ENCODE results near the gene RPS6KA4. TPM values are rescaled to one million over a fixed set of nuclear protein-coding genes. Genes with fewer than 3 reads are reported as not detected.

The RPS6KA4 gene
- total RNA-seq, 2 experiments from 2014 or later: 13.4 to 16.7 TPM

DNA sequence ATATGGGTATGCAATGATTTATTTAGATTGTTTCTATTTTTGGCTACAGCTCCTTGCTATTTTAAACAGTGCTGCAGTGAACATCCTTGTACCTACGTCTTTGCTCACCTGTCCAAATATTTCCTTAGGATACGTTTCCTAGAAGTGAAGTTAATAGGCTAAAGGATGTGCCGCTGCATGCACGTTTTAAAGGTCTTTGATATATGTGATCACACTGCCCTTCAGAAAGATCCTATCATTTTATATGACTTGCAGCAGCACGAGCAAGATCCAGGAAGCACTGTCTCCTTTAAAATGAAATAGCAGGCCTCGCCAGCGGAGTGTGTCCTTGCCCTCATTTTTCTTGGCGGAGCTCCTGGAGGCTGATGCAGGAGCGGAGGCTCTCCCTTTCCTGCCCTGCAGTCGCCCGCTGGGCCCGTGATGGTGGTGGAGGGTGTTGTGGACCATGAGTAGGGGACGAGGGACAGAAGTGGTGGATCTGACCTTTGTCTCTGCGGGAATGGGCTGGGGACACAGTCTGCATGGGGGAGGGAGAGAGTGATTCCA lies 19.4 kb downstream of the RPS6KA4 start:
- Histone ChIP-seq H3K36me3 (ENCODE audit: insufficient read depth, low read length) (no peaks in the 10 kb centered on the region), H3K27ac (ENCODE audit: low read depth, low read length, poor library complexity, severe bottlenecking) (no peak overlapping the region), H3K4me2 (ENCODE audit: low read length) (no peak overlapping the region), H3K4me3 (ENCODE audit: low read depth, low read length, poor library complexity, severe bottlenecking) (no peak overlapping the region), H3K4me1 (ENCODE audit: insufficient read depth, low read length, poor library complexity, severe bottlenecking) (peaks cover 5% of the 10 kb centered on the region), H3K9me2 (ENCODE audit: insufficient read depth, low read length) (no peaks in the 10 kb centered on the region), H4K20me1 (ENCODE audit: insufficient read depth, low read length) (no peaks in the 10 kb centered on the region), H2AFZ (ENCODE audit: low read length) (no peak overlapping the region), H3K79me2 (ENCODE audit: insufficient read depth, low read depth, low read length) (no peaks in the 10 kb centered on the region), H3K9me3 (ENCODE audit: low read length) (no peaks in the 10 kb centered on the region)
- intact Hi-C loops (cut with micrococcal nuclease; ENCODE audit: unreplicated experiment): loop anchor here (10.0 kb wide), 1 partner anchor 276 kb away; no protein-coding TSS in a partner anchor
- no peak for DNase-seq (ENCODE audit: low spot score)
- POLR2A ChIA-PET: no interaction called here
- CTCF ChIA-PET (ENCODE audit: unreplicated experiment): no interaction called here
- BruUV-seq (replicated peaks): no TSS peak
- TF ChIP-seq EZH2phosphoT487 (IDR thresholded peaks at IDR 0.05; ENCODE audit: borderline replicate concordance, low read depth, low read length): no peak
- TF ChIP-seq, protein P1, sequence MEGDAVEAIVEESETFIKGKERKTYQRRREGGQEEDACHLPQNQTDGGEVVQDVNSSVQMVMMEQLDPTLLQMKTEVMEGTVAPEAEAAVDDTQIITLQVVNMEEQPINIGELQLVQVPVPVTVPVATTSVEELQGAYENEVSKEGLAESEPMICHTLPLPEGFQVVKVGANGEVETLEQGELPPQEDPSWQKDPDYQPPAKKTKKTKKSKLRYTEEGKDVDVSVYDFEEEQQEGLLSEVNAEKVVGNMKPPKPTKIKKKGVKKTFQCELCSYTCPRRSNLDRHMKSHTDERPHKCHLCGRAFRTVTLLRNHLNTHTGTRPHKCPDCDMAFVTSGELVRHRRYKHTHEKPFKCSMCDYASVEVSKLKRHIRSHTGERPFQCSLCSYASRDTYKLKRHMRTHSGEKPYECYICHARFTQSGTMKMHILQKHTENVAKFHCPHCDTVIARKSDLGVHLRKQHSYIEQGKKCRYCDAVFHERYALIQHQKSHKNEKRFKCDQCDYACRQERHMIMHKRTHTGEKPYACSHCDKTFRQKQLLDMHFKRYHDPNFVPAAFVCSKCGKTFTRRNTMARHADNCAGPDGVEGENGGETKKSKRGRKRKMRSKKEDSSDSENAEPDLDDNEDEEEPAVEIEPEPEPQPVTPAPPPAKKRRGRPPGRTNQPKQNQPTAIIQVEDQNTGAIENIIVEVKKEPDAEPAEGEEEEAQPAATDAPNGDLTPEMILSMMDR (conservative IDR thresholded peaks at IDR 0.05; ENCODE audit: low read length): no peak

DNA sequence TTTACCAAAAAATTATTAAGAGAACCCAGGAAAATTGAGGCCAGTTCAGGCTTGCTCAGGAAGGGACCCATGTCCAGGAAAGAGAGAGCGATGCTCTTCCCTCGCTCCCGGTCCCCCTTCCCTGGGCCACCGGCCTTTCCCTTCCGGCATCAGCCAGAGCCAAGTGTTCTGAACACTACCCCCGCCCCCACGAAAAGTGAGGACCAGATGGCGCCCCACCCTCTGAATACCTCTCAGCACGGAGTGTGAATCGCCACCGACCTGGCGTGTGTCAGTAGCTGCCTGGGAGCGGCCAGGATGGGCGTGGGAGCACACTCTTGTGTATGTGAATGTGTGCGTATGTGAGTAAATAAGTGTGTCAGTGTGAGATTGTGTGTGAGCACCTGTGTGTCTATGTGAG lies 20.2 kb downstream of the RPS6KA4 start:
- H3K4me1 ChIP-seq (ENCODE audit: insufficient read depth, low read length, poor library complexity, severe bottlenecking): no peaks in the 10 kb centered on the region
- intact Hi-C loops (cut with micrococcal nuclease; ENCODE audit: unreplicated experiment): loop anchor here (10.0 kb wide), 1 partner anchor 276 kb away; no protein-coding TSS in a partner anchor
- H3K36me3 ChIP-seq (ENCODE audit: insufficient read depth, low read length): no peaks in the 10 kb centered on the region
- no peak overlapping the region for H2AFZ ChIP-seq (ENCODE audit: low read length)
- ChIA-PET CTCF (ENCODE audit: unreplicated experiment) (no interaction called here), POLR2A (no interaction called here)
- H3K4me3 ChIP-seq (ENCODE audit: low read depth, low read length, poor library complexity, severe bottlenecking): no peak overlapping the region
- TF ChIP-seq, protein P1 (conservative IDR thresholded peaks at IDR 0.05; ENCODE audit: low read length): no peak
- no peak for TF ChIP-seq EZH2phosphoT487 (IDR thresholded peaks at IDR 0.05; ENCODE audit: borderline replicate concordance, low read depth, low read length)
- H3K9me3 ChIP-seq (ENCODE audit: low read length): no peaks in the 10 kb centered on the region
- no peak overlapping the region for H3K4me2 ChIP-seq (ENCODE audit: low read length)
- BruUV-seq (replicated peaks): no TSS peak
- H3K27ac ChIP-seq (ENCODE audit: low read depth, low read length, poor library complexity, severe bottlenecking): no peak overlapping the region
- no peaks in the 10 kb centered on the region for H4K20me1 ChIP-seq (ENCODE audit: insufficient read depth, low read length)
- H3K9me2 ChIP-seq (ENCODE audit: insufficient read depth, low read length): no peaks in the 10 kb centered on the region
- DNase-seq (ENCODE audit: low spot score): no peak
- H3K79me2 ChIP-seq (ENCODE audit: insufficient read depth, low read depth, low read length): no peaks in the 10 kb centered on the region

DNA sequence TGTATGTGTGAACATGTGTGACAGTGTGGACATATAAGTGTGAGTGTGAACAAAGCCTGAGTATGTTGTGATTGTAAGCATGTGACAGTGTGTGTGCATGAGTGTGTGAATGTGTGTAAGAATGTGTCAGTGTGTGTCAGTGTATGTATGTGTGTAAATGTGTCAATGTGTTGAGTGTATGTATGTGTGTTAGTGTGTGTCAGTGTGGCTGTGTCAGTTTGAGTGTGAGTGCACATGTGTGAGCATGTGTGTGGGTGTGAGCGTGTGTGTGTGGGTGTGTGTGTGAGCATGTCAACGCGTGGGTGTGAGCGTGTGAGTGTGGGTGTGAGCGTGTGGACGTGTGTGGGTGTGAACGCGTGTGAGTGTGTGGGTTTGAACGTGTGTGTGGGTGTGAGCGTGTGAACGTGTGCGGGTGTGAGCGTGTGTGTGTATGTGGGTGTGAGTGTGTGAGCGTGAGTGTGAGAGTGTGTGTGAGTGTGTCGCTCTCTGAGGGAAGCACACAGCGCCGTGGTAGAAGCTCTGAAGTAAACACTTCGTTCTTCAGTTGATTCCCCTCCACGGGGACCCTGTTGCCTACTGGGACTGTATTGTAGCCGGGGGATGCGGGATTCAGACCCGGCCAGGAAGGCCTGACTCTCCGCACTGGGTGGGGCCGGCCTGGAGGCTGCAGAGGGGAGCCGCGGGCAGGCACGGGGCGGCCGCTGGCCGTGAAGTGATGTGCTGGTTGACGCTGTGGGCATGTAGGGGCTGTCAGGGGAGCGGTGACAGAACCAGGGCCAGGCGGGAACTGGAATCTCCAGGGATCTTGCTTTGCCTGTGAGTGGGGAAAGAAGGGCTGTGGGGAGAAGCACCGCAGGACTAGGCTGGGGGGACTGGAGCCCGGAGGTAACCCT lies 21.1 kb downstream of the RPS6KA4 start:
- ChIA-PET POLR2A (no interaction called here), CTCF (ENCODE audit: unreplicated experiment) (no interaction called here)
- Histone ChIP-seq H4K20me1 (ENCODE audit: insufficient read depth, low read length) (no peaks in the 10 kb centered on the region), H3K27ac (ENCODE audit: low read depth, low read length, poor library complexity, severe bottlenecking) (no peak overlapping the region), H3K9me3 (ENCODE audit: low read length) (no peaks in the 10 kb centered on the region), H3K36me3 (ENCODE audit: insufficient read depth, low read length) (no peaks in the 10 kb centered on the region), H3K4me3 (ENCODE audit: low read depth, low read length, poor library complexity, severe bottlenecking) (no peak overlapping the region), H3K79me2 (ENCODE audit: insufficient read depth, low read depth, low read length) (no peaks in the 10 kb centered on the region), H3K4me2 (ENCODE audit: low read length) (no peak overlapping the region), H2AFZ (ENCODE audit: low read length) (no peak overlapping the region), H3K4me1 (ENCODE audit: insufficient read depth, low read length, poor library complexity, severe bottlenecking) (peaks cover 1% of the 10 kb centered on the region), H3K9me2 (ENCODE audit: insufficient read depth, low read length) (no peaks in the 10 kb centered on the region)
- intact Hi-C loops (cut with micrococcal nuclease; ENCODE audit: unreplicated experiment): loop anchor here (10.0 kb wide), 1 partner anchor 275 kb away; no protein-coding TSS in a partner anchor
- BruUV-seq (replicated peaks): no TSS peak
- no peak for DNase-seq (ENCODE audit: low spot score)
- TF ChIP-seq, protein P1 (conservative IDR thresholded peaks at IDR 0.05; ENCODE audit: low read length): no peak
- no peak for TF ChIP-seq EZH2phosphoT487 (IDR thresholded peaks at IDR 0.05; ENCODE audit: borderline replicate concordance, low read depth, low read length)

Measured in OCI-LY7 (cell line).